ENCODE results near the gene FEZ2.

DNA sequence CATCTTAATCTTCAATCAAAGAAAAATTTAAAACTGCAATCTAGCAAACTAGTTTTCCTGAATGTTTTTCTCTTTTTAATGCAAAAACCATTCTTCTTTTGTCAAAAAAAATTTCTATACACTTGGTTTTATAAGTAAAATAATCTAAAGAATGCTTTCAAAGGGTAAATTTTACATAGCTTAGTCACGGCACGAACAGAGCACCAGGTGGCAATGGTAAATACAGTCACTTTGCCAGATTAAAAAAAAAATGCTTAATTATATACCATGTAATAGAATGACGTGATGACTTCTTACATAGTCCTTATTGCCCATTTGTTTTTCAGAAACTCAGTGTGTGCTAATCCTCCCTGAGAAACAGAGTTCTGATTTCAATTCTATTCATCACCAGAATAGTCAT, 10.4 kb downstream of the FEZ2 start:
- TF ChIP-seq POLR2AphosphoS5 (IDR thresholded peaks at IDR 0.05; ENCODE audit: low read depth, low read length): no peak
- TF ChIP-seq REST (IDR thresholded peaks at IDR 0.05; ENCODE audit: low read depth, low read length): no peak
- TF ChIP-seq, protein P1, sequence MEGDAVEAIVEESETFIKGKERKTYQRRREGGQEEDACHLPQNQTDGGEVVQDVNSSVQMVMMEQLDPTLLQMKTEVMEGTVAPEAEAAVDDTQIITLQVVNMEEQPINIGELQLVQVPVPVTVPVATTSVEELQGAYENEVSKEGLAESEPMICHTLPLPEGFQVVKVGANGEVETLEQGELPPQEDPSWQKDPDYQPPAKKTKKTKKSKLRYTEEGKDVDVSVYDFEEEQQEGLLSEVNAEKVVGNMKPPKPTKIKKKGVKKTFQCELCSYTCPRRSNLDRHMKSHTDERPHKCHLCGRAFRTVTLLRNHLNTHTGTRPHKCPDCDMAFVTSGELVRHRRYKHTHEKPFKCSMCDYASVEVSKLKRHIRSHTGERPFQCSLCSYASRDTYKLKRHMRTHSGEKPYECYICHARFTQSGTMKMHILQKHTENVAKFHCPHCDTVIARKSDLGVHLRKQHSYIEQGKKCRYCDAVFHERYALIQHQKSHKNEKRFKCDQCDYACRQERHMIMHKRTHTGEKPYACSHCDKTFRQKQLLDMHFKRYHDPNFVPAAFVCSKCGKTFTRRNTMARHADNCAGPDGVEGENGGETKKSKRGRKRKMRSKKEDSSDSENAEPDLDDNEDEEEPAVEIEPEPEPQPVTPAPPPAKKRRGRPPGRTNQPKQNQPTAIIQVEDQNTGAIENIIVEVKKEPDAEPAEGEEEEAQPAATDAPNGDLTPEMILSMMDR (IDR thresholded peaks at IDR 0.05): no peak
- no peak for TF ChIP-seq TAF1 (IDR thresholded peaks at IDR 0.05; ENCODE audit: borderline replicate concordance, low read depth, low read length)
- no peak for TF ChIP-seq YY1 (IDR thresholded peaks at IDR 0.05; ENCODE audit: low read depth)
- no peak for TF ChIP-seq EZH2phosphoT487 (IDR thresholded peaks at IDR 0.05; ENCODE audit: borderline replicate concordance, low read depth)
- no peak for TF ChIP-seq JUND (IDR thresholded peaks at IDR 0.05)
- TF ChIP-seq CHD2 (IDR thresholded peaks at IDR 0.05; ENCODE audit: low read length, partially characterized antibody): no peak
- TF ChIP-seq, protein P2, sequence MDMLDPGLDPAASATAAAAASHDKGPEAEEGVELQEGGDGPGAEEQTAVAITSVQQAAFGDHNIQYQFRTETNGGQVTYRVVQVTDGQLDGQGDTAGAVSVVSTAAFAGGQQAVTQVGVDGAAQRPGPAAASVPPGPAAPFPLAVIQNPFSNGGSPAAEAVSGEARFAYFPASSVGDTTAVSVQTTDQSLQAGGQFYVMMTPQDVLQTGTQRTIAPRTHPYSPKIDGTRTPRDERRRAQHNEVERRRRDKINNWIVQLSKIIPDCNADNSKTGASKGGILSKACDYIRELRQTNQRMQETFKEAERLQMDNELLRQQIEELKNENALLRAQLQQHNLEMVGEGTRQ (IDR thresholded peaks at IDR 0.05; ENCODE audit: borderline replicate concordance, low read depth, low read length): no peak
- no peak for TF ChIP-seq RCOR1 (IDR thresholded peaks at IDR 0.05; ENCODE audit: low read length)
